CD4-positive, alpha-beta T cell treated with Interleukin-12 subunit alpha and Interleukin-12 subunit beta, for 1 hour (primary cell): Measurements from ENCODE around the gene CDK13.

ENCODE experiments used
- DNase-seq: peaks from one replicate; pipeline ENCODE4 v3.0.0-alpha.2; 2020

Gene CDK13

GRCh38 chr7:40015790-40016296 is 65.8 kb downstream of the CDK13 start:
- no peak for DNase-seq

GRCh38 chr7:40019558-40019957 is 69.5 kb downstream of the CDK13 start:
- DNase-seq = no peak

- no peak for DNase-seq
These were observed 74.0 kb downstream of the CDK13 start for GRCh38 chr7:40024048-40024447.

GRCh38 chr7:40024841-40025240 is 74.8 kb downstream of the CDK13 start:
- no peak for DNase-seq

- DNase-seq = no peak
These were observed 77.5 kb downstream of the CDK13 start for GRCh38 chr7:40027545-40027944.

- DNase-seq = no peak
These were observed 83.8 kb downstream of the CDK13 start for GRCh38 chr7:40033826-40034225.

- no peak for DNase-seq
These were observed 91.4 kb downstream of the CDK13 start for GRCh38 chr7:40041456-40041855.

- no peak for DNase-seq
These were observed 93.1 kb downstream of the CDK13 start for GRCh38 chr7:40043164-40043563.

- no peak for DNase-seq
These were observed 97.6 kb downstream of the CDK13 start for GRCh38 chr7:40047661-40048060.

GRCh38 chr7:40057292-40057691 is 107.2 kb downstream of the CDK13 start:
- no peak for DNase-seq

- no peak for DNase-seq
These were observed 108.0 kb downstream of the CDK13 start for GRCh38 chr7:40058026-40058425.

- no peak for DNase-seq
These were observed 108.6 kb downstream of the CDK13 start for GRCh38 chr7:40058636-40059035.

- DNase-seq = no peak
These were observed 109.0 kb downstream of the CDK13 start for GRCh38 chr7:40059057-40059456.

GRCh38 chr7:40072268-40072667 is 122.2 kb downstream of the CDK13 start:
- no peak for DNase-seq

- no peak for DNase-seq
These were observed 123.2 kb downstream of the CDK13 start for GRCh38 chr7:40073239-40073638.

GRCh38 chr7:40077849-40078248 is 127.8 kb downstream of the CDK13 start:
- DNase-seq = no peak

GRCh38 chr7:40092182-40092581 is 142.1 kb downstream of the CDK13 start:
- DNase-seq = no peak

GRCh38 chr7:40093631-40094350 is 143.7 kb downstream of the CDK13 start:
- no peak for DNase-seq

GRCh38 chr7:40095230-40095629 is 145.2 kb downstream of the CDK13 start:
- DNase-seq = no peak

GRCh38 chr7:40095695-40096327 is 145.8 kb downstream of the CDK13 start:
- DNase-seq = no peak

- DNase-seq = no peak
These were observed 147.7 kb downstream of the CDK13 start for GRCh38 chr7:40097728-40098127.

- DNase-seq = no peak
These were observed 148.8 kb downstream of the CDK13 start for GRCh38 chr7:40098810-40099209.

GRCh38 chr7:40099837-40100236 is 149.8 kb downstream of the CDK13 start:
- DNase-seq = no peak

- DNase-seq = no peak
These were observed 151.1 kb downstream of the CDK13 start for GRCh38 chr7:40101201-40101600.

GRCh38 chr7:40102897-40103296 is 152.8 kb downstream of the CDK13 start:
- DNase-seq = no peak
